ENCODE results near the gene DUSP22.

DNA sequence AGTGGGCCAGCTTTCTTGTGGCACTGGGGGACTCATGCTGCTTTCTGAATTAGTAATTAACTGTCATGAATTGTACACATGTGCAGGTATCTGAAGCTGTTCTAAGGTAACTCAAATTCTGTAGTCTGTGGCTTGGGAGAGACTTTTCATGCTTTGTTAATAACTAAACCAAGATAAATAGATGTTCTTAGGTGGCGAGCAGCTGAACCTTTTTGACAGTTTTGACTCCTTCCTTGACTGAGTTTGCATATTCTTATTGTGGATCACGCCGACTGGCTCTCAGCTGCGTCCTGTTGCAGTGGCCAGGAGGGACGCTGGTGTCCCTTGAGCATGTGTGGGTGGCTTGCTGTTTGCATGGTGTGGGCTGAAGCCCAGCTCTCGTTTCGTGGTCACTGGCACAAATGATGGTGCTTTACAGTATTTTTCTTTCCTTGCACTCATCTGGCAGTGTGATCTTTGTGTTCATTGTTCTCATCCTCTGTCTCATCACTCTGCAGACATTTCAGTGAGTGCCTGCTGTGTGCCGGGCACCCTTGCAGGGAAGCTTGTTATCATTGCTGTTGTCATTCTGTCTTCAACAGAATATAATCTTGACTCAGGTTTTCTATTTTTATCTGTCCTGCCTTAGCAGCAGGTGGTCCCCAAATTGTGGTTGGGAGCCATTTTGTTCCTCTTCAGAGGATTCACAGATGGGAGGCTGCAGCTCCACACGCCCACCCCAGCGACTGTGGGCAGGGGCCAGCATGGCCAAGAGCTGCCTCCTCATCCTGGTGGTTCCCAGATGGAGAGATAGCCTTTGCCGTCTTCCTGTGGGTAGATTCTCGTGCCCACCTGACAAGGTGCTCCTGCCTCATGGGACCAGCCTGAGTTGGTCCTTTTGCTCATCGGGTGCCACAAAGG lies 39.6 kb downstream of the DUSP22 start:
- TF ChIP-seq, protein P1, sequence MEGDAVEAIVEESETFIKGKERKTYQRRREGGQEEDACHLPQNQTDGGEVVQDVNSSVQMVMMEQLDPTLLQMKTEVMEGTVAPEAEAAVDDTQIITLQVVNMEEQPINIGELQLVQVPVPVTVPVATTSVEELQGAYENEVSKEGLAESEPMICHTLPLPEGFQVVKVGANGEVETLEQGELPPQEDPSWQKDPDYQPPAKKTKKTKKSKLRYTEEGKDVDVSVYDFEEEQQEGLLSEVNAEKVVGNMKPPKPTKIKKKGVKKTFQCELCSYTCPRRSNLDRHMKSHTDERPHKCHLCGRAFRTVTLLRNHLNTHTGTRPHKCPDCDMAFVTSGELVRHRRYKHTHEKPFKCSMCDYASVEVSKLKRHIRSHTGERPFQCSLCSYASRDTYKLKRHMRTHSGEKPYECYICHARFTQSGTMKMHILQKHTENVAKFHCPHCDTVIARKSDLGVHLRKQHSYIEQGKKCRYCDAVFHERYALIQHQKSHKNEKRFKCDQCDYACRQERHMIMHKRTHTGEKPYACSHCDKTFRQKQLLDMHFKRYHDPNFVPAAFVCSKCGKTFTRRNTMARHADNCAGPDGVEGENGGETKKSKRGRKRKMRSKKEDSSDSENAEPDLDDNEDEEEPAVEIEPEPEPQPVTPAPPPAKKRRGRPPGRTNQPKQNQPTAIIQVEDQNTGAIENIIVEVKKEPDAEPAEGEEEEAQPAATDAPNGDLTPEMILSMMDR (IDR thresholded peaks at IDR 0.05), result no peak
- no peak for TF ChIP-seq REST (IDR thresholded peaks at IDR 0.05; ENCODE audit: insufficient read depth in 1 of 2, low read depth in 2 of 2, low read length in 1 of 2)
- TF ChIP-seq POLR2AphosphoS5 (IDR thresholded peaks at IDR 0.05; ENCODE audit: low read depth, low read length), result no peak
- no peak for TF ChIP-seq SIN3A (IDR thresholded peaks at IDR 0.05; ENCODE audit: borderline replicate concordance, insufficient read depth, low read depth, low read length)
